Calu3 (cell line): ENCODE measurements around the gene MTUS2. TPM values are rescaled to one million over a fixed set of nuclear protein-coding genes. Genes with fewer than 3 reads are reported as not detected.

Source experiments
- BruUV-seq: library from RNA; stranded (reverse); fragments of 400-500 nt; replicated peaks from 2 replicates; lab custom pipeline; 2021; lab: Mats Ljungman, UMichigan
- CTCF ChIA-PET: fragments of 300-600 bp; sonication (Branson Sonifier 250); formaldehyde crosslinking; loops from one replicate; lab custom pipeline; 2022; ENCODE audit warnings: antibody characterized with exemption; lab: Charles Lee
- DNase-seq: peaks from one replicate; pipeline ENCODE4 v3.0.0; 2022
- H3K27ac Mint-ChIP-seq: one replicate; pipeline ENCODE4 v1.8.0; 2022; ENCODE audit warnings: mixed read lengths; ENCODE audit not compliant: unreplicated experiment
- H3K27me3 Mint-ChIP-seq: one replicate; pipeline ENCODE4 v1.8.0; 2022; ENCODE audit warnings: mixed read lengths; ENCODE audit not compliant: unreplicated experiment
- H3K36me3 Mint-ChIP-seq: one replicate; pipeline ENCODE4 v1.8.0; 2022; ENCODE audit warnings: mild to moderate bottlenecking, moderate library complexity, mixed read lengths; ENCODE audit not compliant: insufficient read depth, unreplicated experiment
- H3K4me1 Mint-ChIP-seq: one replicate; pipeline ENCODE4 v1.8.0; 2022; ENCODE audit warnings: mild to moderate bottlenecking, low read depth, mixed read lengths; ENCODE audit not compliant: unreplicated experiment
- H3K4me3 Mint-ChIP-seq: one replicate; pipeline ENCODE4 v1.8.0; 2022; ENCODE audit warnings: mild to moderate bottlenecking, low read depth, moderate library complexity, mixed read lengths; ENCODE audit not compliant: unreplicated experiment
- H3K9me3 Mint-ChIP-seq: one replicate; pipeline ENCODE4 v1.8.0; 2022; ENCODE audit warnings: low read depth, mixed read lengths; ENCODE audit not compliant: unreplicated experiment
- CTCF ChIP-seq: fragments of 200-600 bp; IDR thresholded peaks from one replicate; pipeline ENCODE4 v1.8.0; 2022; ENCODE audit warnings: antibody characterized with exemption; ENCODE audit not compliant: unreplicated experiment
- intact Hi-C: fragments of 100-400 bp; cut with micrococcal nuclease; formaldehyde crosslinking; loops from one replicate; pipeline ENCODE4 v1.10.0; 2022; ENCODE audit not compliant: unreplicated experiment
- total RNA-seq: library from RNA; stranded (reverse); gene quantifications from 2 replicates; pipeline ENCODE4 v1.2.3, GENCODE V29; 2022

The MTUS2 gene
- total RNA-seq, 1 experiment from 2014 or later, result not detected

DNA sequence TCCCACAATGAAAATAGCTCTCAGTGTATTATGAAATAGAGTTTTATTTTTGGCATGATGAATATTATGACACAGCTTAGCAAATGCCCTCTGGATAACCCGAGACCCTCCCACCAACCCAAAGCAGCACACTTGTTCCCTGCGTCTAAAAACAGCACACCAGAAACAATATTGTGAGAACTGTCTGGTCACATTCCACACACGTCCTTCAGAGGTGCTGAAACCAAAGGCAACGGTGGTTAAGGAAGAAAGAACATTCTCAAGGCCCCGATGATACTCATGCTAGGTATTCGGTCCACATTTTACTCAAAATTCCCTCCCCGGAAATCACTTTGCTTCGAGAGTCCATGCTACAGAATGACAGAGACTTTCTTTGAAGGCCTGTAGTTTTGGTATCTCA, 618.6 kb downstream of the MTUS2 start:
- no peak for TF ChIP-seq CTCF
- no peak overlapping the region for H3K27ac Mint-ChIP-seq
- H3K4me1 Mint-ChIP-seq, result no peaks in the 10 kb centered on the region
- intact Hi-C loops, result no loop called here
- H3K9me3 Mint-ChIP-seq, result no peaks in the 10 kb centered on the region
- DNase-seq, result no peak
- H3K27me3 Mint-ChIP-seq, result peaks cover 59% of the 10 kb centered on the region
- CTCF ChIA-PET, result no interaction called here
- BruUV-seq, result no TSS peak
- H3K36me3 Mint-ChIP-seq, result no peaks in the 10 kb centered on the region
- no peak overlapping the region for H3K4me3 Mint-ChIP-seq

DNA sequence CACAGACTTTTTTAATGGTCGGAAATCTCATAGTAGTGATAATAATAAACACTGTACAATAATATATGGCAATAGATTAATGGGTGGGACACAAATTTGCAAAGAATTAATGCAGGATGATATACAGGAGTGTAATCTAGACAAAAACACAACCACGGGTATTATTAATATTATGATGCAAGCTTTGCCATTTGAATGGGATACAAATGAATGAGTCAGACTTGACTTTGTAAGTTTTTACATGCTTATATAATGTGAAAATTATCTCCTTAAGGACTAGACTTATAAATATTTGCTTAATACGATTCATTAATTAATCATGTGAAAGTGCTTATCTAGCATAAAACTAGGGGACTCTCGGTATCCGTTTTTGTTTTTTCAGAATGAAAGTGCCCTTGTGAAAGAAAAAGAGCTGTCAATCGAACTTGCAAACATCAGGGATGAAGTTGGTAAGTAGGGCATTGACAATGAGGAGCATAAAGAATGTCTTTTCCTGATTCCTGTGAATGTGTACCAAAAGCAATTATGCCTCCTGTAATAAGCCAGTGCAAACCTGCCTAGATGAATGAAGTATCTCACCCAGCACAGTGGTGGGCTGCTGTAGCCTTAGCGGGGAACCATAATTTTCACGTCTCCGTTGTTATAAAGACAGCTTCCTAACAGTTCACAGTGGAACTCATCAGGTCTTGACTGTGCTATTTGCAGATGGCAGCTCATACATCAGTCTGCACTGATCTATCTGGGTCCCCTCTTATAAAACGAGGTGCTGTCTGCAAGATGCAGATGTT, 619.7 kb downstream of the MTUS2 start:
- no peak for DNase-seq
- CTCF ChIA-PET, result no interaction called here
- H3K27ac Mint-ChIP-seq, result no peak overlapping the region
- BruUV-seq, result no TSS peak
- H3K4me1 Mint-ChIP-seq, result no peaks in the 10 kb centered on the region
- intact Hi-C loops, result no loop called here
- no peaks in the 10 kb centered on the region for H3K36me3 Mint-ChIP-seq
- no peaks in the 10 kb centered on the region for H3K9me3 Mint-ChIP-seq
- H3K4me3 Mint-ChIP-seq, result no peak overlapping the region
- TF ChIP-seq CTCF, result no peak
- H3K27me3 Mint-ChIP-seq, result peaks cover 61% of the 10 kb centered on the region

GRCh38 chr13:29441306-29441705, 621.2 kb downstream of the MTUS2 start:
- Mint-ChIP-seq H3K9me3 (no peaks in the 10 kb centered on the region), H3K4me3 (no peak overlapping the region), H3K27ac (no peak overlapping the region), H3K36me3 (no peaks in the 10 kb centered on the region), H3K27me3 (peaks cover 64% of the 10 kb centered on the region), H3K4me1 (no peaks in the 10 kb centered on the region)
- no TSS peak for BruUV-seq
- CTCF ChIA-PET, result no interaction called here
- intact Hi-C loops, result no loop called here
- DNase-seq, result no peak
- no peak for TF ChIP-seq CTCF

- intact Hi-C loops, result no loop called here
- H3K4me3 Mint-ChIP-seq, result no peak overlapping the region
- CTCF ChIA-PET, result no interaction called here
Measured at GRCh38 chr13:29446016-29446415, 625.9 kb downstream of the MTUS2 start.

More at GRCh38 chr13:29446016-29446415, 625.9 kb downstream of the MTUS2 start:
- Mint-ChIP-seq H3K36me3 (no peaks in the 10 kb centered on the region), H3K4me1 (no peaks in the 10 kb centered on the region), H3K27ac (no peak overlapping the region), H3K9me3 (no peaks in the 10 kb centered on the region), H3K27me3 (peaks cover 61% of the 10 kb centered on the region)
- no TSS peak for BruUV-seq
- no peak for TF ChIP-seq CTCF
- DNase-seq, result no peak
